GM19025 (cell line): ENCODE data around the gene LMTK2.

Source experiments
- ATAC-seq: cut with Tn5 transposase; IDR thresholded peaks from one replicate; pipeline ENCODE4 v1.9.1; 2021; ENCODE audit warnings: mild to moderate bottlenecking, low read depth, moderate library complexity; ENCODE audit not compliant: unreplicated experiment

Gene LMTK2

DNA sequence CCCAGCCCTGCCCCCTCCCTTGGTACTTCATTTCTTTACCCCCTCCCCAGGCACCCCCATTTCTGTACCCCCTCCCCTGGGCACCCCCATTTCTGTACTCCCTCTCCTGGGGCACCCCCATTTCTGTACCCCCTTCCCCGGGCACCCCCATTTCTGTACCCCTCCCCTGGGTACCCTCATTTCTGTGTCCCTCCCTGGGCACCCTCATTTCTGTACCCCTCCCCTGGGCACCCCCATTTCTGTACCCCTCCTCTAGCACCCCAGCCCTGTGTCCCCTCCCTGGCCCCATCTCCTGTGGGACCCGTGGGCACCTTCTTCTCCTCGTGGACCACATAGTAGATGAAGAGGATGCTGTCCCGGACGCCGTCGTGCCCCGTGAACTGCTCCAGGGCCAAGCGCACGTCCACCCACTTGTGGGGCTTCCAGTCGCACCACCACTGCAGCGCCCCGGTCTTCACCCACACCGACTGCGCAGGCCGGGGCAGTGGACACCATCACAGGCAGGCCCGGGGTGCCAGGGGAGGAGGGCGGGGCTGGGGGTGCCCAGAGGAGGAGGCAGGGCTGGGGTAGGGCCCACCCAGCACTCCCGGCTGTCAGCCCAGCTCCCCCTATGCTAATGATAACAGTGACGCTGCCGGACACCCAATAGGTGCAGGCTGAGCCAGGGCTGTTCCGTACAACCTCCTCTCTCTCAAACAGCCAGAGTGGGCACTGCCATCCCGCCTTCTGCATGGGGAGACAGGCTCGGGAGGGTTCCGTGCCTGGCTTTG is 125.0 kb downstream of the LMTK2 start:
- ATAC-seq: no peak

DNA sequence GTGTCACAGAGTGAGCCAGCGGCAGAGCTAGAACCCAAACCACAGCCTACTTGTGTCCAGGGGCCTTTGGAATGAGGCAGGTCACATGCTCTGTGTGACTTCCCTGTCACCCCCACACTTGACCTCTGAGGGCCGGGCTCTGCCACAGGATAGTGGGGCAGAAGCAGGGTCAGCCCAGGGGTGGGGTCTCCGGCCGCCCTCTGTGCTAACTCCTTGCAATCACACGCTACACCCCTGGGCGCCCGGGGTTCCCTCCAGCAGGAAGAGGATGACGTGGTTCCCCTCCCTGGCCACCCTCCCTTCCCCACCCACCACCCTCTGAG is 125.6 kb downstream of the LMTK2 start:
- no peak for ATAC-seq

DNA sequence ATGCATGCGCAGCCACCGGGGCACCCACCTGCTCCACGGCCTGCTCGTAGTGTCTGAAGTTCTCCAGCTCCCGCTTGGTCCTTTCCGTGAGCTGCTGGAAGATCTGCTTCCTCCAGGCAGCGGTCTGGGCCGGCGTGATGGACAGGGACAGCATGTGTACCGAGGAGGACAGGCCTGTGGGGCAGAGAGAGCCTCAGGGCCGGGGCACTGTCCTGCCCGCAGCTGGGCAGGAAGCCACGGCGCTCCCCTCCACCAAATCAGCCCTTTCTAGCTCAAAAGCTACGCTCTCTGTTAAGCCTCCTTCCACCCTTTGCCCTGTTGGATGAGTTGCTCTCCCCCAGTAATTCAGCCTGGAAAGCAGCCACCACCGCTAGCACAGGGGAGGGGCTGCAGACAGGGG is 126.1 kb downstream of the LMTK2 start:
- ATAC-seq: no peak

DNA sequence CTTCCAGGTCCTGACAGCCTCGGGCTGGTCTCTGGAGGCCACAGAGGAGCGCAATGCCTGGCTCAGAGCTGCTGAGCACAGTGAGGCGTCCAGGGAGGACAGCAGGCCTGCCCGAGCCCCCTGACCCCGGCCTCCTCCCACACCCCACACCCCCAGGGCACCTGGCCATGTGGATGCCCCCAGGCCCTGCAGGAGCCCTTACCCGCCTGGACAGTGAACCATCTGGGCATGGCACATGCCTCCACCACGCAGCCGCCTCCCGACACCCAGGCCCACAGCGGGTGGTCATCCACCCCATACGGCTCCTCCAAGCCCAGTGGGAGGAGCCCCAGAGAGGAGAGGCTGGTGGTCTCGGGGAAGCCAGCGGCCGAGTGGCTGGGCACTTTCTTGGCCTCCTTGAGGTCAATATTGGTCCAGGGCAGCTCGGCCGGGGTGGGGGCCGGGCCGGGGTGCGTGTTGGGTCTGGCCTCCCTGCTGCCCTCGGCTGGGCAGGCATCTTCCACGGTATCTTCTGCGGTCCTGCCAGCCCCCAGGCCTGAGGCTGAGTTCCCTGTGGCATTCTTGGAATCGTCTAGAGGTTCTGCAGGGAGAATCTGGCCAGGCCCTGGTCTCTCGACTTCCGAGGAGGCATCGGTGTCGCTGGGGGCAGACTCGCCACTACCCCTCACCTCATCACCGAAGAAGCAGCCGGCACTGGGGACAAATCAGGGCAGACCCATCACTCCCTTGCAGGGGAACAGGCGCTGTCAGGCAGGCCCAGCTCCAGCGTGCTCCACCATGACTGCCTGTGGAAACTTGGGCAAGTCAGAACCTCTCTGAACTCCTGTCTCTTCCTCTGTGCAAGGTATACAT is 126.8 kb downstream of the LMTK2 start:
- ATAC-seq: no peak

DNA sequence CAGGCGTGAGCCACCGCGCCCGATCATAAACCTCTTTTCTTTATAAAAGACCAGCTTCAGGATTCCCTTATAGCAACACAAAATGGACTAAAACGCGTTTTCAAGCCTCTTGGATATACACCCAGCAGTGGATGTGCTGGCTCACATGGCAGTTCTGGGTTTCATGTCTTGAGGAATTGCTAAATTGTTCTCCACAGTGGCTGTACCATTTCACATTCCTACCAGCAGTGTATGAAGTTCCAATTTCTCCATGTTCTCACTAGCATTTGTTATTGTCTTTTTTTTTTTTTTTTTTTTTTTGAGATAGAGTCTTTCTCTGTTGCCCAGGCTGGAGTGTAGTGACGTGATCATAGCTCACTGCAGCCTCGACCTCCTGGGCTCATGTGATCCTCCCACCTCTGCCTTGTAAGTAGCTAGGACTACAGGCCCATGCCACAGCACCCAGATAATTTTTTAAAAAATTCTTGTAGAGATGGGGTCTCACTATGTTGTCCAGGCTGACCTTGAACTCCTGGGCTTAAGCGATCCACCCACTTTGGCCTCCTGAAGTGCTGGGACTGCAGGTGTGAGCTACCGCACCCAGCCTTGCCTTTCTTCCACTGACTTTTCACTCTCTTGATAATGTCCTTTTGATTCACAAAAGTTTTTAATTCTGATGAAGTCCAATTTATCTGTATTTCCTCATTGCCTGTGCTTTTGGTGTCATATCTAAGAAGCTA is 127.9 kb downstream of the LMTK2 start:
- no peak for ATAC-seq

DNA sequence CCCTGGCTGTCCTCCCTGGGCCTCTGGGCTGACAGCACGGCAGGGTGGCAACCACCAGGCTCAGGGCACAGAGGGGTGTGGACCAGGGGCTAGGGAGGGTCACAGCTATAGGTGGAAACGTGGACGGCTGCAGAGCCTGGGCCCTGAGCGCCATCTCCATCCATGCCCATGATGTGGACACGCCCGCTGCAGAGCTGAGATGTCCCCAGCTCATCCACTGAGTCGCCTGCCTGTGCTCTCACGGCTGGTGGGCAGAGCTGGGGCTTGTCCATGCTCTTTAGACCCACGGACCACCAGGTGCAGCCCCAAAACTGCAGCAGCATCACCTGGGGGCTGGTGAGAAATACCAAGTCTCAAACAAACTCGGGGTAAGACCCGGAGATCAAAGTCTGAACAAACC is 129.2 kb downstream of the LMTK2 start:
- ATAC-seq: no peak

DNA sequence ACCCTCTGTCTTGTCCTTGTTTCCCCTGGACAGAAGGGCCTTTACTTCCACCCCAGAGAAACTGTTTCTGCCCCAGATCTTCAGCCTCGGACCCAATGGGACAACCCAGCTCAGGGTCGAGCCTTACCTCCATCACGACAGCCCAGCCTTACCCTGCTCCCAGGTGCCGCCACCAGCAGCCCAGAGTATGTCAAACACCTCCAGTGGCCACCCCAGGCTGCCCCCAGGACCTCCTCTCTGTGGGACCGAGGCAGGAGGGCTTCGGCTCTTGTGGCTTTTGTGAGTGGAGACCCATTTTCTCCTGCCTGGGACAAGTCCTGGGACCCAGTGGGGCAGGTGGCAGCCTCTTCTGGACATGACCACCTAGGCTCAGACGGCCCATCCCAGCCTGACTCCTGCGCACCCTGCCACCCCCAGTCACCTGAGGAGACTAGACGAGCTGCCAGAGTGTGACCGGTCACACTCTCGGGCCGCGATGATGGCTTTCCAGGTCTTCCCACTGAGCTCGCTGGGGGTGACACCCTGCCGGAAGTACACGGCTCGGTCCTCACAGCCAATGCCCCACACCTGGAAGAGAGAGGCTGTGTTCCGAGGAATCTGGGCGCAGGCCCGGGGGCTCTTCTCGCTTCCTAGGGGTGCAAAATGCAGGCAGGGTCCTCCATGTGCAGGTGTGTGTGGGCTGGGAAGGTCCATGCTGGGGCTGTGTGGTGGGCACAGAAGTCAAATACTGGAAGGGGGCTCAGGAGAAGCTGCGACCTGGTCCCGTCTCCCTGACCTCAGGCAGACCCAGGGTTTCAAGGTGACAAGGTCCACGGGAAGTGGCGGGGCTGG is 129.9 kb downstream of the LMTK2 start:
- ATAC-seq: no peak

DNA sequence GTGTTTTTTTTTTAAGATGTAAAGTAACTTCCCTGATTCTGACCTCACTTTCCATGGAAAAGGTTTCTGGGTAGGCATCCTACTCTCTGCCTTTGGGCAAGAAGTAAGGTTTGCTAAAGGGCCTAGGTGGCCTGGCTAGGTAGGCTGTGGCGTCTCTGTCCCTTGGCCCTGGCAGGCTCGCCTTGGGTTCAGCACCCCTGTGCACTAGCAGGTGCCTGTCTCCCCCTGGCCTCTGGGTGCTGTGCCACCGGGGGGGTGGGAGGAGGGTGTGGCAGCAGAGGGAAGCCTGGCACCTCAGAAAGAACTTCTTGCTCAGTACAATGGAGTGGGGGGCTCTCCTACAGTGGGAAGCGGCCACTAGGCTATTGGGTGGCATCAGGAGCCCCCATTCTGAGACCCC is 131.4 kb downstream of the LMTK2 start:
- no peak for ATAC-seq

DNA sequence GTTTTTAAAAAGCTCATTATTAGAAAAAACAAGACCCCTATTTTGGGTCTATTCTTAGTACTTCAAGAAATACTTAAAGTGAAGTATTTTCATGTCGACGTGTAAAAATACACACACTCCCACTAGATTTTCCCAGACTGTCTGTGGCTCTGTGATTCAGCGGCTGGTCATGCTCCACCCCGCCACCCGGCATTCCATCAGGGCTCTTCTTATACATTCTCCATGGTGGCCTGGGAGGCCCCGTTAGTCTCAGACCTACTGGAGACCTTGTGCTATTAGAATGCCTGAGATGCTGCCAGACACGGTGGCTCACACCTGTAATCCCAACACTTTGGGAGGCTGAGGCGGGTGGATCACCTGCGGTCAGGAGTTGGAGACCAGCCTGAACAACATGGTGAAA is 132.3 kb downstream of the LMTK2 start:
- no peak for ATAC-seq

DNA sequence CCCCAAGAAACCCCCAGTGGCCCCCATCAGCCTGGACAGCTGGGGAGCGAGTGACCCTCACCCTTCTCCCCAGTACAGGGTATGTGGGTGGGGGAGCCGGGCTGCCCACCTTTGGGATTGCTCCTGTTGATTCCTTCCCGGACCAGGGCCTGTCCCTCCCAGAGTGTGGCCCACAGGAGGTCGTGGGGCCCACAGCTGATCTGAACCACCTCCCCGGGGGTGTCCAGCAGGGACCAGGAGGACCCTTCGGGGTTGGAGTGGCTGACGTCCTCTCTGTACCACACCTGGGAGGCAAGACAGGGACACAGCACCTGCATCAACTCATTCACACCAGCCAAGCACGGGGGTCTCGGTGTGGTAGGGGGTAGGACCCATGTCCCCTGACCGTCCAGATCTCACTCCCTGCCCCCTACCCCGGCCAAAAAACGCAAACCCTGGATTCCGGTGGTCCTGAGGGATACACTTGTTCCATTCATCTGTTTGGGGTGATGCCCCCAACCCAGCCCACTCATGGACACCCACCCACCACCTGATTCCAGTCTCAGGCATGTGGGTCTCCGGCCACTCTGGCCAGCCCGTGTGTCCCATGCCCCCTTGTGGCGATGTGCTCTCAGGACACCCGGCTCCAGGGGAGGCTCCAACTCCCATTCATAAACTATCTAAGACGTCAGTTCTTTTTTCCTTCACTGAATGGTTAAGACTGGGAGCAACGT is 134.5 kb downstream of the LMTK2 start:
- ATAC-seq: peak; percentile 71

DNA sequence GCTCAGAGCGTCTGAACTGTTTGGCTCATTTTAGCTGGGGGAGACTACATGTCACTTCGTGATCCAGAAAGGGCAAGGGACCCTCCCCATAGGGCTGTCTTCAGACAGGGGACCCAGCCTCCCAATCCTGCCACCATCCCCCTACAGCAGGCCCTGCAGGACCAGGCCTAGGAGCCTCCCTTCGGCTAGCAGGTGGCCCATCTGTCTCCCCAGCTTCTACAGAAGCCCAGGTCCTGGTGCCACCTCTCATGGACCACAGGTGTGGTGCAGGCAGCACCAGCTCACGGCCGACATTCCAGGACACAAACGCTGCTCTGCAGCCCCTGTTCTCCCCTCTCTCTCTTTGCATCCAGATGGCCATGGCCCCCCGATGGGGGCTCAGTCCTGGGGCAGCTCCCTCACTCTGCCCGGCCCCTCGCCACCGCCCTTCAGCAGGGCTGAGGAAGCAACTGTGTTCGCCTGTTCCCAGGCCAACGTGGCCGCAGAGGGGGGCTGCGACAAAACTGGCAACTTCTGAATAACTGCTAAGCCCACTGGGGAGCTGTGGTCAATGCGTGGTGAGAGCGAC is 135.1 kb downstream of the LMTK2 start:
- ATAC-seq: no peak

DNA sequence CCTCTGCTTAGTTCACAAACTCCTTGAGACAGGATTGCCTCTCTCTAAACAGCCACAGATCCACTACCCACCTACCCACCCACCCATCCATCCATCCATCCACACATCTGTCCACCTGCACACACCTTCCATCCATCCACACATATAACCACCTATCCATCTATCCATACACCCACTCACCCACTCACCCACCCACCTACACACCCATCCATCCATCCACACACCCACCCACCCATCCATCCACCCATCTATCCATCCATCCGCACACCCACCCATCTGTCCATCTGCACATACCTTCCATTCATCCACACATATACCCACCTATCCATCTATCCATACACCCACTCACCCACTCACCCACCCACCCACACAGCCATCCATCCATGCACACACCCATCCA is 135.7 kb downstream of the LMTK2 start:
- ATAC-seq: no peak

DNA sequence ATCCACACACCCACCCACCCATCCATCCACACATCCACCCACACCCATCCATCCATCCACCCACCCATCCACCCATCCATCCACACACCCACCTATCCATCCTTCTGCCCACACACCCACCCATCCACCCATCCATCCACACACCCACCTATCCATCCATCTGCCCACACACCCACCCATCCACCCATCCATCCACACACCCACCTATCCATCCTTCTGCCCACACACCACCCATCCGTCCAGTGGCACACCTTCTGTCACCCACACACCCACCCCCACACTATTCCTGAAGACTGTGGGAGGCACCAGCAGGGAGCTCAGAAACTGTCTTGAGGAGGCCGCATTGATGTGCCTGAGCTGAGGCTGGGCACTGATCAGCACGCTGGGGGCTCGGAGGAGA is 136.3 kb downstream of the LMTK2 start:
- ATAC-seq: no peak

DNA sequence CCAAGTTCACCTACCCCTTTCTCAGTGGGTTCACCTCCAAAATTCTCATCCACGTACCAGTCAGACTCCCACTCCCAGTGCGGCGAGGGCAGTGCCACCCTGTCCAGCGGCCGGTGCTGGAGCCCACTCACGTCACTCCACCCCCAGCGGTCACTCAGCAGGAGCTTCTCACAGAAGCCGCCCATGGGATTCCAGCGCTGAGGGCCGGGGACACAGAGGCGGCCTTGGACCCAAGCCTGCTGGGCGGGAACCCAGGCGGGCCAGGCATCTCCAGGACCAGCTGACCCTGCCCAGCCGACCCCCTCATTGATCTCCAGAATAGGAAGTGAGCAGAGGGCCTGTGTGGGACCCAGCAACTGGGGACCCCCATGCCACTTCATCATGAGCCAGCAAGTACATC is 138.2 kb downstream of the LMTK2 start:
- ATAC-seq: no peak

DNA sequence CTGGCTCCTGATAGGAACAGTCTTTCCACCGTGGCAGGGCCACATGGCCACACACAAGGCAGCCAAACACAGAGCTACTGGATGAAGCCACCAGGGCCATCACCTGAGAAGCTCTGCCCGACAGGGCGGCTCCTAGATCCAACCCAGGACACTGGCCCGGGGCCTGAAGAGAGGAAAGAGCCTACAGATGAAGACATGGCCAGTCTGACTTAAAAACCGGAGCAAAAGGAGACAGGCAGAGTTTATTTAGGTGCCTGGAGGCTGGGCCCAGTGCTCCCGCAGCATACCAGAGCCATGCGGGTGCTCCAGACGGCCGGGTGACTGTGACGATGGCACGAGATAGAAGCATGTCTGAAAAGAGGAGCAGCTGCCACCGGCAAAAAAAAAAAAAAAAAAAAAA is 141.5 kb downstream of the LMTK2 start:
- no peak for ATAC-seq

DNA sequence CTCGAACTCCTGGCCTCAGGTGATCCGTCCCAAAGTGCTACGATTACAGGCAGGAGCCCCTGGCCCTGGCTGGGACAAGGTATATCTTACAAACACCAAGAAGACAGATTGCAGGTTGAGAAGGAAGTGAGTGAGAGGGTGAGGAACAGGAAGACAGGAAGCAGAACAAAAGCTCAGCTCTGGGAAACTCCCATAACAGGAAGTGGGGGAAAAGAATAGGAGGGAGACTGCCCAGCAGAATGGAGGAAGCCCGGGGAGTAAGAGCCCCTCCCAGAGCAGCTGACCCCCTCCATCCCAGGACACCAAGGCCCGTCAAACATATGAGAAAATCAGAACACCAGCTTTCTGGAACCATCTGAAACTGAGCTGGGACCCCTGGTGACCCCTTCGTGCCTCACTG is 142.4 kb downstream of the LMTK2 start:
- ATAC-seq: no peak

DNA sequence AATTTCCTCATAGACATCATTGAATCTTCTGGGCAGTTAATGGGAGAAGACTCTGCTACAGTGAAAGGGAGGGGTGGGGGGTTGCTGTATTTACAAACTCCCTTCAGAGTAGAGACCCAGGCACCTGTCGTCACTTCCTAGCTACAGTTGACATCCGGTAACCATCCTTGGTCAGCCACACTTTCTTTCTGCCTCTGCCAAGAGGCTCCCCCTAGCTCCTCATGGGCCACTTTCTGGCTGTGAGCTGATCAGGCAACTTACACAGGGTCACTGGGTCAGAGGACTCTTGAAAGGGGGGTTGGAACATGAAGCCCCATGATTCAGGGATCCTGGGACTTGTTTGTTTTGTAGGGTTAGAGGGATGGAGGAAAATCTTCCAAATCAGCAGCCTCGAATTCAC is 144.1 kb downstream of the LMTK2 start:
- ATAC-seq: no peak

DNA sequence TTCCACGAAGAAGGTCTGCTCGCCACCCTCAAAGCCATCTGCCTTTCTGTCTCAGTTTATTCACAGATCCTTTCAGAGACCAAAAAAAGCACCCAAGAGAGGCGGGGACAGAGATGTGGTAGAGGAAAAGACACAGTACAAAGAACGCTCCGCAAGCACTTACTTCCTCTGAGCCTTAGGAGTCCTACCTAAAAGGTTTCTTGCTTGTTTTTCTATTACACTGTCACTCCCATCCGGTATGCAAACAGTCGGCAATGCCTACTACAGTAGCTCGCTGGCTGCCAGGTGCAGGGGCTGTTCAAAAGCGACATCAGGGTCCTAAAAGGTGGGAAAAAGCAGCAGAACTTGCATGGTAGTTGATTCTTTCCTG is 144.6 kb downstream of the LMTK2 start:
- peak; percentile 10 for ATAC-seq

DNA sequence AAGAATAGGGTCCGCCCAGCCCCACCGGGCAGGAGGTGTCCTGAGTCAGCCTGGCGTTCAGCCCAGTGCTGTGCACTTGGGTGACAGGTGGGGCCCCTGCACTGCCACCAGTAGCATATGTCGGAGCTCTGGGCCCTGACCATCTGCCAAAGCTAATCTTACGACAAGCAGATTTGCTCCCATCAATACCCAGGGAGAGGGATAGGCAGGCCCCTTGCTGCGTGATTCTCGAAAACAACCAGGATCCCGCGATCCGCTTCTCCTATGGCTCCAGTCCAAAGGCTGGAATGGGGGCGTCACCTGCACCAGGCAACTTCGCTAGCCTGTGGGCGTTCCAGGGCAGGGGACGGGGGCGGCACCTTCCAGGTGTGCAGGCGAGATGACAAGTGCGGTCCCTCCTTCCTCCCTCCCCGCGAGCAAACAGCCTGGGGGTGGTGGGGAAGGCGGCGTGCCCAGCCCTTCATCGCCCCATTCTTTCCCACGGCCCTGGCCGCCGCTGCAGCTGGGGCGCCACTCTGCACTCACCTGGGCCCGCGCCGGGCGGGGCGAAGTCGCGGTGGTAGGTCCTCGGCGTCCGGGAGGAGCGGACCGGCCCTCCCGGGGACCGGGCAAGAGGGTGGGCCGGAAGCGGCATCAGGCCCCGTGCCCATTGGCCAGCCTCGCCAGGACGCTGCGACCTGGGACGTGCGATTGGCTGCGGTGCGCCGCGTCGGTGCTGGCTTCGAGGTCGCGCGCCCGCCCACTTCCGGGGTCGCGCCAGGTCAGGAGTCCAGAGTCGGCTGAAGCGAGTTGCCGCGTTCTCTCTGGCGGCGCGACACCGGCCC is 145.2 kb downstream of the LMTK2 start, which contains the start of gene TECPR1:
TECPR1 (minus strand) TSS at position 632 of the 824 bp plus-strand sequence. CDS start 6,086 bp downstream, outside the sequence.
- peak; percentile 98 for ATAC-seq
